WTC11 (cell line): ENCODE results near the gene SRSF8.

Experiments
- ATF2 ChIP-seq: sonication (generic); formaldehyde crosslinking; IDR thresholded peaks from 2 replicates; pipeline ENCODE4 v1.8.1; 2022; ENCODE audit warnings: low read depth, missing genetic modification reagents, borderline replicate concordance
- CTCF ChIP-seq: fragments of 200-600 bp; IDR thresholded peaks from 2 replicates; pipeline ENCODE4 v1.8.0; 2022; ENCODE audit warnings: antibody characterized with exemption
- E2F5 ChIP-seq: sonication (generic); formaldehyde crosslinking; IDR thresholded peaks from 2 replicates; pipeline ENCODE4 v1.8.1; 2022; ENCODE audit warnings: mild to moderate bottlenecking, moderate library complexity, missing genetic modification reagents
- FOXP1 ChIP-seq: sonication (generic); formaldehyde crosslinking; IDR thresholded peaks from 2 replicates; pipeline ENCODE4 v1.8.0; 2022; ENCODE audit warnings: missing genetic modification reagents, mild to moderate bottlenecking, moderate library complexity, borderline replicate concordance
- JUN ChIP-seq: sonication (generic); formaldehyde crosslinking; IDR thresholded peaks from 2 replicates; pipeline ENCODE4 v1.8.0; 2023; ENCODE audit warnings: mild to moderate bottlenecking, missing genetic modification reagents
- RORB ChIP-seq: fragments of 250-450 bp; sonication (Bioruptor Pico); IDR thresholded peaks from 2 replicates; pipeline ENCODE4 v1.9.0; 2021; ENCODE audit warnings: mild to moderate bottlenecking
- SP1 ChIP-seq: sonication (generic); formaldehyde crosslinking; conservative IDR thresholded peaks from 2 replicates; pipeline ENCODE4 v1.8.1; 2022; ENCODE audit warnings: missing genetic modification reagents
- TCF7 ChIP-seq: sonication (generic); formaldehyde crosslinking; IDR thresholded peaks from 2 replicates; pipeline ENCODE4 v1.8.0; 2022; ENCODE audit warnings: mild to moderate bottlenecking, low read depth, missing genetic modification reagents, moderate library complexity
- ZBTB43 ChIP-seq: sonication (generic); formaldehyde crosslinking; IDR thresholded peaks from 2 replicates; pipeline ENCODE4 v1.8.1; 2023; ENCODE audit warnings: mild to moderate bottlenecking, missing genetic modification reagents
- ZNF121 ChIP-seq: sonication (generic); formaldehyde crosslinking; IDR thresholded peaks from 2 replicates; pipeline ENCODE4 v1.8.0; 2023; ENCODE audit warnings: missing genetic modification reagents
- ZNF232 ChIP-seq: sonication (generic); formaldehyde crosslinking; IDR thresholded peaks from 2 replicates; pipeline ENCODE4 v1.8.0; 2022; ENCODE audit warnings: mild to moderate bottlenecking, missing genetic modification reagents
- ZNF416 ChIP-seq: fragments of 250-450 bp; sonication (Bioruptor Pico); IDR thresholded peaks from 2 replicates; pipeline ENCODE4 v1.9.0; 2021; ENCODE audit warnings: mild to moderate bottlenecking, inconsistent platforms
- ZNF532 ChIP-seq: fragments of 250-450 bp; sonication (Bioruptor Pico); IDR thresholded peaks from 2 replicates; pipeline ENCODE4 v1.9.0; 2021; ENCODE audit warnings: mild to moderate bottlenecking, borderline replicate concordance

- TF ChIP-seq ZNF232 (CRISPR knock-in tag) (no peak), ZBTB43 (CRISPR knock-in tag) (no peak), JUN (CRISPR knock-in tag) (no peak), TCF7 (CRISPR knock-in tag) (no peak), CTCF (no peak), FOXP1 (CRISPR knock-in tag) (no peak), ZNF416 (CRISPR knock-in tag) (no peak), SP1 (CRISPR knock-in tag) (no peak), ZNF121 (CRISPR knock-in tag) (no peak), ATF2 (no peak), RORB (CRISPR knock-in tag) (no peak), E2F5 (no peak), ZNF532 (CRISPR knock-in tag) (no peak)
Measured at GRCh38 chr11:95102733-95103132, 36.0 kb downstream of the SRSF8 start.
